HepG2 (cell line): ENCODE measurements around the gene GTF2H4. TPM values are rescaled to one million over a fixed set of nuclear protein-coding genes. Genes with fewer than 3 reads are reported as not detected.

Experiments used
- BORCS8-MEF2B ChIP-seq: sonication (generic); formaldehyde crosslinking; IDR thresholded peaks from 2 replicates; pipeline ENCODE4 v1.8.0; 2022; ENCODE audit warnings: mild to moderate bottlenecking, missing genetic modification reagents
- CREB3 ChIP-seq: sonication (generic); formaldehyde crosslinking; IDR thresholded peaks from 2 replicates; pipeline ENCODE4 v1.5.0; 2020; ENCODE audit warnings: missing genetic modification reagents
- DR1 ChIP-seq: sonication (generic); formaldehyde crosslinking; IDR thresholded peaks from 2 replicates; pipeline ENCODE4 v1.8.0; 2021; ENCODE audit warnings: mild to moderate bottlenecking, missing genetic modification reagents, inconsistent platforms
- HNRNPL ChIP-seq: fragments of 200-400 bp; formaldehyde crosslinking; IDR thresholded peaks from 2 replicates; pipeline ENCODE4 v1.6.1; 2017; ENCODE audit warnings: mild to moderate bottlenecking, low read depth, low read length
- MEIS2 ChIP-seq: sonication (generic); formaldehyde crosslinking; IDR thresholded peaks from 2 replicates; pipeline ENCODE4 v1.9.0; 2021; ENCODE audit warnings: mild to moderate bottlenecking, missing genetic modification reagents
- MIER2 ChIP-seq: IDR thresholded peaks from 2 replicates; pipeline ENCODE4 v1.6.1; 2016; ENCODE audit warnings: missing biosample characterization, missing genetic modification reagents
- PHB2 ChIP-seq: fragments of 450-650 bp; IDR thresholded peaks from 2 replicates; pipeline ENCODE4 v1.6.1; 2018; ENCODE audit not compliant: partially characterized antibody
- RBFOX2 ChIP-seq: fragments of 200-400 bp; formaldehyde crosslinking; IDR thresholded peaks from 2 replicates; pipeline ENCODE4 v1.6.1; 2017; ENCODE audit warnings: low read depth, mild to moderate bottlenecking, low read length
- RCOR2 ChIP-seq: IDR thresholded peaks from 2 replicates; pipeline ENCODE4 v1.6.1; 2016; ENCODE audit warnings: missing biosample characterization, missing genetic modification reagents
- REL ChIP-seq: sonication (generic); formaldehyde crosslinking; conservative IDR thresholded peaks from 2 replicates; pipeline ENCODE4 v1.8.0; 2022; ENCODE audit warnings: mild to moderate bottlenecking, missing genetic modification reagents, moderate library complexity
- RNF2 ChIP-seq: fragments of 450-650 bp; conservative IDR thresholded peaks from 2 replicates; pipeline ENCODE4 v1.6.1; 2016; ENCODE audit warnings: low read depth
- SMC3 ChIP-seq: IDR thresholded peaks from 2 replicates; pipeline ENCODE4 v1.6.1; 2011; ENCODE audit warnings: low read length, improper control_type of control experiment
- SOX6 ChIP-seq, 2 experiments: fragments of 450-650 bp in 1 of 2; sonication (generic) in 1 of 2; formaldehyde crosslinking in 1 of 2; IDR thresholded peaks; 2 replicates each; pipeline versions ENCODE4 v1.4.0 to v1.6.1; 2017 to 2020; ENCODE audit warnings: antibody characterized with exemption in 1 of 2, mild to moderate bottlenecking in 1 of 2, missing genetic modification reagents in 1 of 2
- TARDBP ChIP-seq: sonication (generic); formaldehyde crosslinking; IDR thresholded peaks from 2 replicates; pipeline ENCODE4 v1.8.0; 2022; ENCODE audit warnings: mild to moderate bottlenecking, missing genetic modification reagents
- ZFP37 ChIP-seq: sonication (generic); formaldehyde crosslinking; IDR thresholded peaks from 2 replicates; pipeline ENCODE4 v1.4.0; 2020; ENCODE audit warnings: missing genetic modification reagents, borderline replicate concordance
- ZFX ChIP-seq: sonication (generic); formaldehyde crosslinking; IDR thresholded peaks from 2 replicates; pipeline ENCODE4 v1.4.0; 2020; ENCODE audit warnings: mild to moderate bottlenecking, low read depth, missing genetic modification reagents, moderate library complexity
- ZNF326 ChIP-seq: sonication (generic); formaldehyde crosslinking; IDR thresholded peaks from 2 replicates; pipeline ENCODE4 v1.4.0; 2020; ENCODE audit warnings: missing genetic modification reagents, borderline replicate concordance
- ZNF367 ChIP-seq: sonication (generic); formaldehyde crosslinking; IDR thresholded peaks from 2 replicates; pipeline ENCODE4 v1.4.0; 2020; ENCODE audit warnings: missing genetic modification reagents, borderline replicate concordance
- ZNF382 ChIP-seq: sonication (generic); formaldehyde crosslinking; IDR thresholded peaks from 2 replicates; pipeline ENCODE4 v1.5.0; 2020; ENCODE audit warnings: missing genetic modification reagents, mild to moderate bottlenecking, borderline replicate concordance
- ZNF432 ChIP-seq: sonication (generic); formaldehyde crosslinking; IDR thresholded peaks from 2 replicates; pipeline ENCODE4 v1.5.0; 2020; ENCODE audit warnings: missing genetic modification reagents, mild to moderate bottlenecking, borderline replicate concordance
- ZNF552 ChIP-seq: sonication (generic); formaldehyde crosslinking; IDR thresholded peaks from 2 replicates; pipeline ENCODE4 v1.9.0; 2022; ENCODE audit warnings: missing genetic modification reagents, mild to moderate bottlenecking, borderline replicate concordance
- ZNF772 ChIP-seq: sonication (generic); formaldehyde crosslinking; IDR thresholded peaks from 2 replicates; pipeline ENCODE4 v1.5.0; 2020; ENCODE audit warnings: mild to moderate bottlenecking, missing genetic modification reagents
- ZSCAN21 ChIP-seq: sonication (generic); formaldehyde crosslinking; IDR thresholded peaks from 2 replicates; pipeline ENCODE4 v1.8.0; 2022; ENCODE audit warnings: mild to moderate bottlenecking, missing genetic modification reagents, moderate library complexity, borderline replicate concordance
- polyA plus RNA-seq, 8 experiments: library from polyadenylated mRNA; depleted of rRNA in 3 of 8; stranded (reverse) in 7 of 8; unstranded in 1 of 8; fragments of >200 nt; fragmentation: Illumina TruSeq in 4 of 8; extraction: Trizol in 4 of 8; gene quantifications; 2 replicates each; pipeline versions ENCODE4 v1.2.1 to v1.2.3, GENCODE V29; 2011 to 2016; ENCODE audit warnings: low read depth in 4 of 8, missing spikeins in 1 of 8, mixed read lengths in 1 of 8; ENCODE audit not compliant: insufficient read depth in 1 of 8
- total RNA-seq, 5 experiments: library from RNA; depleted of rRNA; stranded (reverse); fragments of >200 nt; fragmentation: Illumina TruSeq; extraction: Trizol; gene quantifications; 2 replicates each; pipeline ENCODE4 v1.2.3, GENCODE V29; 2016; ENCODE audit warnings: low read depth in 1 of 5
- TF ChIP-seq, protein P1 (sequence below): sonication (generic); formaldehyde crosslinking; IDR thresholded peaks from 2 replicates; pipeline ENCODE4 v1.8.1; 2023; ENCODE audit warnings: mild to moderate bottlenecking, inconsistent platforms, moderate library complexity, missing genetic modification reagents, borderline replicate concordance
- TF ChIP-seq, protein P2 (sequence below): sonication (generic); formaldehyde crosslinking; IDR thresholded peaks from 2 replicates; pipeline ENCODE4 v1.4.0; 2020; ENCODE audit warnings: missing genetic modification reagents
- TF ChIP-seq, protein P3 (sequence below): sonication (generic); formaldehyde crosslinking; IDR thresholded peaks from 2 replicates; pipeline ENCODE4 v1.5.0; 2020; ENCODE audit warnings: mild to moderate bottlenecking, low read depth, missing genetic modification reagents, borderline replicate concordance

GTF2H4 gene
- total and polyA plus RNA-seq, 2 of the 13 experiments (the other 11 are each of a cell fraction or from before 2014, with no cell fraction given), result 15.9 to 49.3 TPM

DNA sequence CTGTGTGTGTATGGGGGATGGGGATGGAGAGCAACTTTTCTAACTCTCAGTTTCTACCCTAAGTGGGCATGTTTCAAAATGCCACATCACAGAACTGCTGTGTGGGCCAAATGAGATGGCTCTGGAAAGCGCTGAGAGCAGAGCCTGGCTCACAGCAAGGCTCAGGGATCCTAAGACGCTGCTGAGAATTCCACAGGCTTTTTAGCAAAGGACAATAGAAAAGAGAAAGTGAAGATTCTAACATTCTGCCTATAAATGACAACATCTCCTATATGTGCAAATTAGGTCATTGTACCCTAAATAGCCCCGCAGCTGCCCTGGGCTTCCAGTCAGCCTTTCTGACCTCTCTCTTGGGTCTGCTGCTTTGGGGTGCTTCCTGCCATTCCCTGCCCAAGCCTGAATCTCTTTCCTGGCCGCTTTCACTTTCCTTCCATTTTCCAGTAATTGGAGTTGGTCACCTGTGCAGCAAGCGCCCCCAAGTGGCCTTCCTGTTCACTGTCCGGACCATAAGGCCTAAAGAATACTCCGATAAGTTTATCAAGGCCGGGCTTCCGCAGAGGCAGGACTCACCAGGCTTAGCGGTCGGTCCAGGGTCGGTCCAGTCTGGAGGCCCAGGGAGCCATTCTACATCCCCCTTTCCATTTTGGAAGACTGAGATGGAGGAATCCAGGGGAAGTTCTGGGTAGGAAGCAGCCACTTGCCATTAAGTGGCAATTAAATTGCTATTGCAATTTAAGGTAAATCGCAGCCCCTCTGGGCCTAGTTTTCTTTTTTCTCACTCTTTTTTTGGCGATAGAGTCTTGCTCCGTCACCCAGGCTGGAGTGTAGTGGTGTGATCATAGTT lies 30.4 kb upstream of the GTF2H4 start (continued):
- 0 out of 2 replicates have a peak, but pooled peaks have one; percentile 48 for TF ChIP-seq ZNF772
- TF ChIP-seq, protein P1, sequence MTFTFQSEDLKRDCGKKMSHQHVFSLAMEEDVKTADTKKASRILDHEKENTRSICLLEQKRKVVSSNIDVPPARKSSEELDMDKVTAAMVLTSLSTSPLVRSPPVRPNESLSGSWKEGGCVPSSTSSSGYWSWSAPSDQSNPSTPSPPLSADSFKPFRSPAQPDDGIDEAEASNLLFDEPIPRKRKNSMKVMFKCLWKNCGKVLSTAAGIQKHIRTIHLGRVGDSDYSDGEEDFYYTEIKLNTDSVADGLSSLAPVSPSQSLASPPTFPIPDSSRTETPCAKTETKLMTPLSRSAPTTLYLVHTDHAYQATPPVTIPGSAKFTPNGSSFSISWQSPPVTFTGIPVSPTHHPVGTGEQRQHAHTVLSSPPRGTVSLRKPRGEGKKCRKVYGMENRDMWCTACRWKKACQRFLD (CRISPR knock-in tag), result no peak
- TF ChIP-seq ZNF552 (CRISPR knock-in tag), result no peak
- no peak for TF ChIP-seq ZNF382 (CRISPR knock-in tag)
- TF ChIP-seq, protein P2, sequence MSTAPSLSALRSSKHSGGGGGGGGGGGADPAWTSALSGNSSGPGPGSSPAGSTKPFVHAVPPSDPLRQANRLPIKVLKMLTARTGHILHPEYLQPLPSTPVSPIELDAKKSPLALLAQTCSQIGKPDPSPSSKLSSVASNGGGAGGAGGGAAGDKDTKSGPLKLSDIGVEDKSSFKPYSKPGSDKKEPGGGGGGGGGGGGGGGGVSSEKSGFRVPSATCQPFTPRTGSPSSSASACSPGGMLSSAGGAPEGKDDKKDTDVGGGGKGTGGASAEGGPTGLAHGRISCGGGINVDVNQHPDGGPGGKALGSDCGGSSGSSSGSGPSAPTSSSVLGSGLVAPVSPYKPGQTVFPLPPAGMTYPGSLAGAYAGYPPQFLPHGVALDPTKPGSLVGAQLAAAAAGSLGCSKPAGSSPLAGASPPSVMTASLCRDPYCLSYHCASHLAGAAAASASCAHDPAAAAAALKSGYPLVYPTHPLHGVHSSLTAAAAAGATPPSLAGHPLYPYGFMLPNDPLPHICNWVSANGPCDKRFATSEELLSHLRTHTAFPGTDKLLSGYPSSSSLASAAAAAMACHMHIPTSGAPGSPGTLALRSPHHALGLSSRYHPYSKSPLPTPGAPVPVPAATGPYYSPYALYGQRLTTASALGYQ (CRISPR knock-in tag), result peak; percentile 12; the same call in 1 of the 2 replicates
- TF ChIP-seq DR1 (CRISPR knock-in tag), result no peak
- TF ChIP-seq ZFX (CRISPR knock-in tag), result peak; percentile 84
- TF ChIP-seq MEIS2 (CRISPR knock-in tag), result no peak; the same call in 1 of the 2 replicates
- no peak for TF ChIP-seq RBFOX2
- no peak for TF ChIP-seq ZNF326
- TF ChIP-seq, protein P3, sequence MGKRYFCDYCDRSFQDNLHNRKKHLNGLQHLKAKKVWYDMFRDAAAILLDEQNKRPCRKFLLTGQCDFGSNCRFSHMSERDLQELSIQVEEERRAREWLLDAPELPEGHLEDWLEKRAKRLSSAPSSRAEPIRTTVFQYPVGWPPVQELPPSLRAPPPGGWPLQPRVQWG (CRISPR knock-in tag), result no peak
- no peak for TF ChIP-seq PHB2
- TF ChIP-seq SMC3, result peak; percentile 99
- TF ChIP-seq ZNF367 (CRISPR knock-in tag), result no peak
- TF ChIP-seq ZSCAN21 (CRISPR knock-in tag), result peak; percentile 36; the same call in 1 of the 2 replicates
- TF ChIP-seq BORCS8-MEF2B (CRISPR knock-in tag), result peak; percentile 74; the same call in 1 of the 2 replicates
- TF ChIP-seq HNRNPL, result no peak
- TF ChIP-seq TARDBP (CRISPR knock-in tag), result peak; percentile 73
- TF ChIP-seq RNF2, result no peak
- TF ChIP-seq REL (CRISPR knock-in tag), result no peak
- TF ChIP-seq MIER2 (CRISPR knock-in tag), result peak; percentile 38; the same call in 1 of the 2 replicates
- 0 out of 2 replicates have a peak, but pooled peaks have one; percentile 45 for TF ChIP-seq RCOR2 (CRISPR knock-in tag)
- TF ChIP-seq ZNF432 (CRISPR knock-in tag), result no peak
- TF ChIP-seq CREB3 (CRISPR knock-in tag), result no peak
- no peak for TF ChIP-seq ZFP37 (CRISPR knock-in tag)
- no peak for TF ChIP-seq SOX6 (IDR thresholded peaks at IDR 0.05)
- peak; percentile 70 for TF ChIP-seq SOX6 (CRISPR knock-in tag; IDR thresholded peaks at IDR 0.05)
